CD14-positive monocyte (primary cell): ENCODE data around the gene SLC40A1. TPM values are rescaled to one million over a fixed set of nuclear protein-coding genes. Genes with fewer than 3 reads are reported as not detected.
A peak's percentile ranks its signal among the peaks of the same experiment; 100 is the strongest.

Source experiments
- DNase-seq, 3 donors: peaks; one replicate each; pipeline ENCODE4 v3.0.0-alpha.2; 2011 to 2022
- H2AFZ ChIP-seq: 2 replicates; pipeline ENCODE4 v1.6.0; 2012; ENCODE audit warnings: mild to moderate bottlenecking, low read depth, low read length, inconsistent platforms; ENCODE audit not compliant: insufficient read depth, poor library complexity, severe bottlenecking
- H3K27ac ChIP-seq, 2 donors: 1 replicate in 1 of 2; 2 replicates in 1 of 2; pipeline ENCODE4 v1.5.1; 2012 to 2013; ENCODE audit warnings: low read length in 2 of 2, control low read depth in 1 of 2, inconsistent platforms in 1 of 2, low read depth in 1 of 2, mild to moderate bottlenecking in 1 of 2
- H3K27me3 ChIP-seq, 2 donors: one replicate each; pipeline versions ENCODE4 v1.6.0 to v1.6.1; 2011 to 2013; ENCODE audit warnings: low read length in 2 of 2; ENCODE audit not compliant: control insufficient read depth in 2 of 2, insufficient read depth in 2 of 2
- H3K36me3 ChIP-seq, 2 donors: replicated peaks in 1 of 2; 1 replicate in 1 of 2; 2 replicates in 1 of 2; pipeline versions ENCODE4 v1.5.1 to v1.6.1; 2012 to 2013; ENCODE audit warnings: low read length in 2 of 2, control low read depth in 1 of 2, inconsistent platforms in 1 of 2, mild to moderate bottlenecking in 1 of 2; ENCODE audit not compliant: insufficient read depth in 2 of 2, control insufficient read depth in 1 of 2
- H3K4me1 ChIP-seq, 2 donors: 1 replicate in 1 of 2; 2 replicates in 1 of 2; pipeline versions ENCODE4 v1.5.1 to v1.6.1; 2012 to 2013; ENCODE audit warnings: low read length in 2 of 2, control low read depth in 1 of 2, inconsistent platforms in 1 of 2, mild to moderate bottlenecking in 1 of 2, moderate library complexity in 1 of 2; ENCODE audit not compliant: insufficient read depth in 2 of 2, control insufficient read depth in 1 of 2
- H3K4me2 ChIP-seq: replicated peaks from 2 replicates; pipeline ENCODE3; 2012; ENCODE audit warnings: low read length, moderate library complexity, mild to moderate bottlenecking; ENCODE audit not compliant: poor library complexity, severe bottlenecking; ENCODE audit errors: extremely low read depth
- H3K4me3 ChIP-seq, 3 experiments: fragments of 200-600 bp in 1 of 3; sonication (generic) in 1 of 3; replicated peaks in 1 of 3; 1 replicate in 2 of 3; 2 replicates in 1 of 3; pipeline ENCODE4 v1.5.1; 2011 to 2013; ENCODE audit warnings: low read length in 3 of 3, mild to moderate bottlenecking in 3 of 3, control low read depth in 2 of 3, low read depth in 2 of 3, inconsistent platforms in 1 of 3, moderate library complexity in 1 of 3
- H3K79me2 ChIP-seq: 2 replicates; pipeline ENCODE4 v1.6.0; 2012; ENCODE audit warnings: mild to moderate bottlenecking, control low read depth, inconsistent platforms, low read length, moderate library complexity; ENCODE audit not compliant: insufficient read depth
- H3K9ac ChIP-seq: 2 replicates; pipeline ENCODE4 v1.6.0; 2017; ENCODE audit warnings: low read length, mild to moderate bottlenecking; ENCODE audit not compliant: insufficient read depth, poor library complexity, severe bottlenecking
- H3K9me3 ChIP-seq, 2 donors: replicated peaks in 1 of 2; 1 replicate in 1 of 2; 2 replicates in 1 of 2; pipeline versions ENCODE4 v1.5.1 to v1.6.1; 2012 to 2013; ENCODE audit warnings: low read length in 2 of 2, control low read depth in 1 of 2; ENCODE audit not compliant: control insufficient read depth in 1 of 2, insufficient read depth in 1 of 2
- H4K20me1 ChIP-seq: 2 replicates; pipeline ENCODE4 v1.6.0; 2012; ENCODE audit warnings: mild to moderate bottlenecking, low read length, control low read depth, moderate library complexity; ENCODE audit not compliant: insufficient read depth
- H3K27ac Mint-ChIP-seq, 7 donors: one replicate each; pipeline ENCODE4 v1.8.0; 2020; ENCODE audit warnings: mild to moderate bottlenecking in 7 of 7, mixed read lengths in 7 of 7, moderate library complexity in 6 of 7, inconsistent platforms in 2 of 7
- H3K27me3 Mint-ChIP-seq, 3 donors: one replicate each; pipeline ENCODE4 v1.8.0; 2021 to 2022; ENCODE audit warnings: low read depth in 3 of 3, mild to moderate bottlenecking in 3 of 3, mixed read lengths in 3 of 3, moderate library complexity in 3 of 3, inconsistent platforms in 1 of 3
- H3K36me3 Mint-ChIP-seq, 2 donors: one replicate each; pipeline ENCODE4 v1.8.0; 2020; ENCODE audit warnings: mixed read lengths in 2 of 2, inconsistent platforms in 1 of 2, mild to moderate bottlenecking in 1 of 2
- H3K4me1 Mint-ChIP-seq: one replicate; pipeline ENCODE4 v1.8.0; 2020; ENCODE audit warnings: mild to moderate bottlenecking, mixed read lengths
- H3K4me3 Mint-ChIP-seq, 2 donors: one replicate each; pipeline ENCODE4 v1.8.0; 2020; ENCODE audit warnings: mild to moderate bottlenecking in 2 of 2, mixed read lengths in 2 of 2, moderate library complexity in 1 of 2
- H3K9me3 Mint-ChIP-seq, 7 donors: one replicate each; pipeline ENCODE4 v1.8.0; 2020 to 2022; ENCODE audit warnings: mixed read lengths in 7 of 7, mild to moderate bottlenecking in 6 of 7, moderate library complexity in 6 of 7, inconsistent platforms in 2 of 7
- WGBS: methylation state at CpG from one replicate; pipeline ENCODE4 v1.1.5; 2013; ENCODE audit warnings: missing lambda C conversion rate; ENCODE audit not compliant: insufficient coverage; 5-methylcytosine and 5-hydroxymethylcytosine counted together
- intact Hi-C, 2 donors: fragments of 100-400 bp; cut with micrococcal nuclease; formaldehyde crosslinking; loops; one replicate each; pipeline versions ENCODE4 v1.15.0 to v1.15.1; 2023
- polyA plus RNA-seq, 3 donors: library from polyadenylated mRNA; depleted of rRNA in 1 of 3; unstranded in 2 of 3; stranded (reverse) in 1 of 3; fragments of 300-500 nt in 2 of 3; fragments of >200 nt in 1 of 3; fragmentation: Illumina TruSeq in 2 of 3; gene quantifications; 1 replicate in 2 of 3; 2 replicates in 1 of 3; pipeline ENCODE4 v1.2.3, GENCODE V29; 2012 to 2021
- TF ChIP-seq, protein P1 (sequence below): fragments of 200-600 bp; IDR thresholded peaks from one replicate; pipeline ENCODE4 v1.8.0; 2022; ENCODE audit warnings: antibody characterized with exemption, mild to moderate bottlenecking

SLC40A1 gene
- polyA plus RNA-seq, 3 donors: 7.9 to 91.6 (median 90.4) TPM

DNA sequence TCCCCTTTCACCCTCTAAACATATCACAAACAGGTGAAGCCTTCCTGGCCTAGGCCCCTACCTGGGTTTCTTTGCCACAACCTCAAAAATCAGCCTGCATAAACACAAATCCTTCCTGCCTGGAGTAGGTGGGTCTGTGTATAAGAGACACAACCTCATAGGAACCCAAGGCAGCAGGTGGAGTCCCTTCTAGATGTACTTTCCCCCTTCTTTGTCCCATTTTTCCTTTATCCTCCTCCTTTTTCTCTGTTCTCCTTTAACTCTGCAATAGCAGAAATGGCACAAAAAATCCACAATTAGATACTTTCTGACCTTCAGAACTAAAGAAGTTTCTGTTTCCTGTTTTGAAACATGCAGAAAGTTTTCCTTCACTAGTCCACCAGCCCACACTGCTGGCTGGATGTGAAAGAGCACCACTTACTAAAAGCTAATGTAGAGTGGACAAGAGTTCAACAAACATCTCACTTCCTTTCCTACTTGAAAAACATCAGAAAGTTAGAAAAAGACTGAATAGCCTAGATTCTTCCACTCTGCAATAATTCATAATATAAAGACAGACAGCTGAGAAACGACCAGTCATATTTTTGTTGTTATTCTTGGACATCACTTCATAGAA lies 11.2 kb downstream of the SLC40A1 start:
- intact Hi-C loops: no loop called here
- WGBS: no CpG with 5 or more reads among the region's 1 CpG
- peak overlapping the region; percentile 0 for H3K4me2 ChIP-seq
- Mint-ChIP-seq H3K4me3 (peak overlapping the region in 1 of 2 donors; percentile 31), H3K9me3 (no peaks in the 10 kb centered on the region), H3K4me1 (peaks cover 37% of the 10 kb centered on the region), H3K27me3 (no peaks in the 10 kb centered on the region), H3K36me3 (peaks cover 58 to 79% of the 10 kb centered on the region in 2 donors), H3K27ac (peak overlapping the region; percentile 58 to 86 (median 81))
- peaks cover 74 to 89% of the 10 kb centered on the region in 2 donors for H3K36me3 ChIP-seq
- H4K20me1 ChIP-seq: peaks cover 15% of the 10 kb centered on the region
- no peaks in the 10 kb centered on the region for H3K9me3 ChIP-seq
- H3K4me1 ChIP-seq: peaks cover 12 to 20% of the 10 kb centered on the region in 2 donors
- TF ChIP-seq, protein P1, sequence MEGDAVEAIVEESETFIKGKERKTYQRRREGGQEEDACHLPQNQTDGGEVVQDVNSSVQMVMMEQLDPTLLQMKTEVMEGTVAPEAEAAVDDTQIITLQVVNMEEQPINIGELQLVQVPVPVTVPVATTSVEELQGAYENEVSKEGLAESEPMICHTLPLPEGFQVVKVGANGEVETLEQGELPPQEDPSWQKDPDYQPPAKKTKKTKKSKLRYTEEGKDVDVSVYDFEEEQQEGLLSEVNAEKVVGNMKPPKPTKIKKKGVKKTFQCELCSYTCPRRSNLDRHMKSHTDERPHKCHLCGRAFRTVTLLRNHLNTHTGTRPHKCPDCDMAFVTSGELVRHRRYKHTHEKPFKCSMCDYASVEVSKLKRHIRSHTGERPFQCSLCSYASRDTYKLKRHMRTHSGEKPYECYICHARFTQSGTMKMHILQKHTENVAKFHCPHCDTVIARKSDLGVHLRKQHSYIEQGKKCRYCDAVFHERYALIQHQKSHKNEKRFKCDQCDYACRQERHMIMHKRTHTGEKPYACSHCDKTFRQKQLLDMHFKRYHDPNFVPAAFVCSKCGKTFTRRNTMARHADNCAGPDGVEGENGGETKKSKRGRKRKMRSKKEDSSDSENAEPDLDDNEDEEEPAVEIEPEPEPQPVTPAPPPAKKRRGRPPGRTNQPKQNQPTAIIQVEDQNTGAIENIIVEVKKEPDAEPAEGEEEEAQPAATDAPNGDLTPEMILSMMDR: no peak
- H3K4me3 ChIP-seq: no peak overlapping the region
- no peak for DNase-seq
- no peak overlapping the region for H2AFZ ChIP-seq
- H3K27me3 ChIP-seq: no peaks in the 10 kb centered on the region
- peaks cover 86% of the 10 kb centered on the region for H3K79me2 ChIP-seq
- H3K9ac ChIP-seq: no peak overlapping the region
- H3K27ac ChIP-seq: peak overlapping the region; percentile 20 to 67

DNA sequence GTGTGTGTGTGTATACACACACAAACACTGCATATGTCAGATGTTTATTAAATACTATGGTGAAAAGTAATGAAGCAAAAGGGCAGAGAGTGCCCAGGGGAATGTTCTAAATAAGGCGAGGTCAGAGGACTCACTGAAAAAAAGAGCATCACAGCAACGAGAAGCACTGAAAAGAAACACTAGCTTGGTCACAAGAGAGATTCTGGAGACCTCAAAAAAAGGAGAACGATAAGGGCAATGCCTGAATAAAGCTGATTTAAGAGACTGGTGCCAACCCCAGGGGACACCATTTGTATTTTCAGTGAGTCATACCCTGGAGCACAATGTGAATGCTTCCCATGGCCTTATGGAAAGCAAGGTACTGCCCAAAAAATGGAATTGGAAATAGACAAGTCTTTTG lies 14.5 kb downstream of the SLC40A1 start:
- WGBS: 96% methylated on average over 3 of the region's 3 CpGs
- no peaks in the 10 kb centered on the region for H3K9me3 ChIP-seq
- H3K4me1 ChIP-seq: peaks cover 12 to 14% of the 10 kb centered on the region in 2 donors
- Mint-ChIP-seq H3K27me3 (no peaks in the 10 kb centered on the region), H3K4me3 (no peak overlapping the region), H3K4me1 (peaks cover 24% of the 10 kb centered on the region), H3K36me3 (peaks cover 49 to 70% of the 10 kb centered on the region in 2 donors), H3K9me3 (no peaks in the 10 kb centered on the region), H3K27ac (peak overlapping the region in 2 of 7 donors; percentile 6 to 16)
- peak overlapping the region in 1 of 2 donors; percentile 22 for H3K27ac ChIP-seq
- H3K79me2 ChIP-seq: peaks cover 64% of the 10 kb centered on the region
- peaks cover 73 to 84% of the 10 kb centered on the region in 2 donors for H3K36me3 ChIP-seq
- peaks cover 15% of the 10 kb centered on the region for H4K20me1 ChIP-seq
- no peak overlapping the region for H3K9ac ChIP-seq
- TF ChIP-seq, protein P1: no peak
- no peak for DNase-seq
- intact Hi-C loops: no loop called here
- no peaks in the 10 kb centered on the region for H3K27me3 ChIP-seq
- no peak overlapping the region for H3K4me3 ChIP-seq
- no peak overlapping the region for H3K4me2 ChIP-seq
- no peak overlapping the region for H2AFZ ChIP-seq
